ENCODE results near the gene B9D1.
"Not testable (repeated sequence)": the region's sequence is repeated elsewhere in the genome, so short reads cannot be mapped to it uniquely, and the experiment has no call there.

Gene B9D1

DNA sequence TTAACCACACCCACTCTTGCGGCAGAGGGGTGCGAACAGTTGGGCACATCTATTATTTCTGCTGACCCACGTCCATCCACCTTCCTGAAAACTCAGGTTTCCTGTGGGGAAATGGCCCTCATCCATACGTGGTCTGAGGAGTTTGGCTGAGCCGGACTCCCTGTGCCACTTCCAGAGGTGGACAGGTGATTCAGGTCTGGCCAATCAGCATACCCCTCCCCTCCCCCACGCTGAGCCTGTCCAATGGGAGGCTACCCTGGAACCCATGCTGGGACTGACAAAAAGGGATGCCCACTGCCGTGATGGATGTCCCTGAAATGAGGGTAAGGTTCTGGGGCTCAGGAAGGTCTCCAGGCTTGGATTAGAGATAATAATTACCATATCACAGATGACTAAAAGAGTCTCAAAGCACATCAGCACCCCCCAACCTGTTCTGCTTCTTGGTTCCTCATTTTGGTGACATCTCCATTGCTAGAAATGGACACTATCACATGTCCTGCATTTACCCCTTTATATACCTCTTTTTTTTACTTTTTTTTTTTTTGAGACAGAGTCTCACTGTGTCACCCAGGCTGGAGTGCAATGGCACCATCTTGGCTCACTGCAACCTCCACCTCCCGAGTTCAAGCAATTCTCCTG is 10.5 kb upstream of the B9D1 start:
- no peak for DNase-seq

DNA sequence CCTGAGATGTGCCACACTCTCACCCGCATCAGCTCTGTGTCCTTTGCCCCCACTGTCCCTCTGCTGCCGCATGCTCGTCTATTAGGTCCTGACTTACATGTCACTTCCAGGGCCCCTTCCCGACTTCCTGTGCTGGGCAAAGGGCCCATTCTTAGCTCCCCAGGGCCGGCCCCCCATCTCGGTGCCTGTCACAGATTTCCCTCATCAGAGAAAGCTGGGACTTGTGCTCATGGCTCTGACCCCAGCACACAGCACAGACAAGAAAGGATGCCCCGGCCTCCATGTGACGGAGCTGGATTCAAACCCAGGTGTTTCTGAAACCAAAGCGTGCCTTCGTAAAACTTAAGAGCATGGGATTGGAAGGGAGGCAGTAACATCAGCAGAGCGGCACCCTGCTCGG is 9.9 kb upstream of the B9D1 start:
- no peak for DNase-seq

DNA sequence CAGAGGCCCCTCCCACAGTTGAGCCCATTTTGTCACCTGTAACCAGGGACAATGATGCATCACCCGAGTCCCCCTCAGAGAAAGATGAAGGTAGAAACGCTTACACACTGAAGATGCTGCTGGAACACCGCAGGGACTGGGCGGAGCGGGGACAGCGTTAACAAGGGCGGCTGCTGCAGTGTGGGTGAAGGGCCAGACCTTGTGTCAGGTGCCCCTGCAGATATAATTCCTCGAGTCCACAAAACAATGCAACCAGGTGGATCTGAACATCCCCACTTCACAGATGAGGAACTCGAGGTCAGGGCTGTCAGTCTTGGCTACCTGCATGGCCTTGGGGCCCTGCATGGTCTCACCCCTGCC is 9.5 kb upstream of the B9D1 start:
- no peak for DNase-seq

DNA sequence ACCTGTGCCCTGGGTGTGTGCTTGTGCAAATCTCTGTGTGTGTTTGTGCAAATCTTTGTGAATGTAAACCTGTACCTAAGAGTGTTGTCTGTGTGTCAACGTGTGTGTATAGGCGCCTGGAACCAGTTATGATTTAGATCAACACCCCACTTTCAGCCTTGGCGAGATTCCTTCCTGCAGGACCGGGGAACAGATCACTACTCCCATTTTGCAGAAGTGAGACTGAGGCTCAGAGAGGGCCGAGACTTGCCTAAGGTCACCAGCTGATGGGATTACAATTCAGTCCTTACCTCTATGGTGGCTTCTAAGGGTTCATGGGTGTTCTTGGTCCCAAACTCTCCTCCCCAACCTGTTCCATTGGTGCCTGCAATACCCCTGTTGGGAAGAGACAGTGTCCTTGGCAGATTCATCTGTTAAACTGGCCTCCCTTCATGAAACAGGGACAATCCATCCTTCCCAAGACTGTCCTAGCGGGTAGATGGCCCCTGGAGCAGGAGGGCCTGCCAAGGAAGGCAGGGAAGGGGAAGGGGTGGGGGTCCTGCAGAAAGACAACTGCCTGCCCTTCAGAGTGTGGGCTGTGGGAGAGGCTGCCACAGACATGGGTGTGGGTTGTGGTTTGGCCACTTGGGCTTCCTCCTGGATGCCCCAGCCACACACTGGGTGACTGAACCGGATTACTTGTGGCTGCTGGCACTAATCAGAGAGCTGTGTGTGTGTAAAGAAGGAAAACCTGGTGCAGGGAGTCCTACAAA is 8.9 kb upstream of the B9D1 start:
- no peak for DNase-seq

DNA sequence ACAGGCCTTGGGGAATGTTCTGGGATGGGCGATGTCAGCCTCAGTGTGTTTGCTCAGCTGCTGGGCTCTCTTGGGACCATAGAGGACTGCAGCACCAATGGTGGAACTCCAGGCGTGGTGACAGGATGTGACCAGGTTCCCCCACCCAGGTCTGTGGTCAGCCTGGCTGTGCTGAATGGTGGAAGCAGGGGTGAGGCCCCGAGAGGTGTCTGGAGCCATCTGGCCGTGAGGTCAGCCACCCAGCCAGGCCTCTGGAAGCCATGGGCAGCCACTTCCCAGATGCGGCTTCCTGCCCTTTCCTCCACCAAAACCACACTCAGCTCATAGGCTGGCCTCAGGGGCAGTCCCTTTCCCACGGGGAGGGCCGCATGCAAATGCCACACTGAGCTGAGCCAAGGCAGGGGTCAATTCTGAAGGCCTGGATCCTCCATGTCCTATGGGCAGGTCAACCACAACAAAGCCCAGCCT is 8.0 kb upstream of the B9D1 start:
- DNase-seq = no peak

DNA sequence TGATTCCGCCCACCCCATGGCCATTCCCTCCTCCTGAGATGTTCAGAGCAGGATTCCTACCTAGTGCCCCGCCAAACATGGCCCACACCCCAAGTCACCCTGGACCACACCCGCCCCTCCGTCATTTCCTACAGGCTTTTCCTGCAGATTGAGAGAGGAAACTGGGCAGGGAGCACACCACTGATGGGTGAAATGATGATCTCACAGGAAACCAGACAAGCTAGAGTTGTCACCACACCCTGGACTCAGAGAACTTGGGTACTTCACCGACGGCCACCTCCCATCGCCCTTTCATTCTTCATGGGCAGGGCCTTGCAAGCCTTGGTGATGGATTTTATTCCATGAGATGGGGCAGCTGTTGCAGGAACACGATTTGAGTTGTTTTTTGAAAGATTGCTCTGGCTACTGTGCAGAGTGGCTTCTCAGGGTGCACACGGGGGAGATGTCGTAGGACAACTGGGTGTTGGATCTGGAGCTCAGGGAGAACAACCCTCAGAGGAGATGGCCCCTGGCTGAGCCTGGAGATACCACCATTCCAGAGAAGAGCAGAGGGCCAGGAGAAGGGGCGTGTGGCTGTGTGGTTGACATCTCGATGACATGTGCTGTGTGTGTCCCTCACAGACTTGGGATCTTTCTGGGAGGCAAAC is 7.4 kb upstream of the B9D1 start:
- peak; percentile 28 for DNase-seq

DNA sequence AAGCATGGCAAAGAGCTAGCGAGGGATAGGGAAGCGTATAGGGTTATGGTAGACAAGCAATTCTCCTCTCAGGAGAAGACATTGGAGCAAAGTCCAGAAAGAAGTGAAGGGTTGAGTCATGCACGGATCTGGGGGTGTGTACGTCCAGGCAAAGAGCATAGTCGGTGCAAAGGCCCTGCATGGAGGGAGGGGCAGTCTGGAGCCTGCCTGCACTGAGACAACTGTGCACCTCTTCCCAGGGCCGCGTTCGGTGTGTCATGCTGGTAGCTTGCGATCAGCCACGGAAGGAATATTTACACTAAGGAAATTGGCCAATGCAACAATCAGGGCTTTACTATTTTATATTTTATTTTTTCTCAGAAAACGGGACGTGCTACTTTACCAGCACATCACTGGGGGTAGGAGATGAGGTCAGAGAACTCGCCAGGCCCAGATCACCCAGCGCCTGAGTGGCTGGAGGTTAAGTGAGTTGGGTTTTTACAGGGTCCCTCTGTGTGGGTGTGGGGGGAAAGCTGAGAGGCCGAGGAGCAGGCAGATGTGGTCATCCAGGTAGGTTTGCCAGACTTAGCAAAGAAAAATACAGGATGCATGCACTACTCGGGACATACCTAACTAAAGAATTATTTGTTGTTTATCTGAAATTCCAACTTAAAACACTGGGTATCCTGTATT is 6.7 kb upstream of the B9D1 start:
- no peak for DNase-seq

DNA sequence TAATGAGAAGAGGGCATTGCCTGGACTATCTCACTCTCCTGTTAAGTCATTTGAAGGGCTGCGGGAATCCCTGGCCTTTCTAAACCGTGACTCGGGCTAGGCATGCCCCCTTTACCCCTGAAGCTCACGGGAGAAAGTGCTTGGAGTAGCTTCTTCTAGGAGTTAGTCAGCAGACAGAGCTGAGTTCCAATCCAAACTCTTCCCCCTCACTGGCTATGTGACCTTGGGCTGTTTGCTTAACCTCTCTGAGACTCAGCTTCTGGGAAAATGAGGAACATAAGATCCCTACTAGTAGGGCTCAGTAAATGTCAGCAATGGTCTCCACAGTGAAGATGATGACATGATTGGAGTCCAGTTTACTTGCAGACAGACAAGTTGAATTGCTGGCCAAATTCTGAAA is 5.7 kb upstream of the B9D1 start:
- no peak for DNase-seq

DNA sequence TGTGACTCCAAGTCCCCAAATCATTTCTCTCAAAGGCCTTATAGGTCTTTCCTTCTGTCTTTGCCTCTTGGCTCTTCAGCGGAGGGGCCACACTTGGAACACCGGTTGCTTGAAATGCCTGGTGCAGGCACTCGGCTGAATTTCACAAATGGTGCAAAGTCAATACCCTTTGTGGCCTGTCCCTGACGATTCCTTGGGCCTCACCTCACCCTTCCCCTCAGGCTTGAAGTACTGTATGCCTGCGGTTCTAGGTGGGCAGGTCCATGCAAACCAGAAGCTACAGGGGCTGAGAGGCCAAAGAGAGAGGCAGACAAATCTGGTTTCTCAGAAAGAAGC is 4.1 kb upstream of the B9D1 start:
- DNase-seq = no peak

DNA sequence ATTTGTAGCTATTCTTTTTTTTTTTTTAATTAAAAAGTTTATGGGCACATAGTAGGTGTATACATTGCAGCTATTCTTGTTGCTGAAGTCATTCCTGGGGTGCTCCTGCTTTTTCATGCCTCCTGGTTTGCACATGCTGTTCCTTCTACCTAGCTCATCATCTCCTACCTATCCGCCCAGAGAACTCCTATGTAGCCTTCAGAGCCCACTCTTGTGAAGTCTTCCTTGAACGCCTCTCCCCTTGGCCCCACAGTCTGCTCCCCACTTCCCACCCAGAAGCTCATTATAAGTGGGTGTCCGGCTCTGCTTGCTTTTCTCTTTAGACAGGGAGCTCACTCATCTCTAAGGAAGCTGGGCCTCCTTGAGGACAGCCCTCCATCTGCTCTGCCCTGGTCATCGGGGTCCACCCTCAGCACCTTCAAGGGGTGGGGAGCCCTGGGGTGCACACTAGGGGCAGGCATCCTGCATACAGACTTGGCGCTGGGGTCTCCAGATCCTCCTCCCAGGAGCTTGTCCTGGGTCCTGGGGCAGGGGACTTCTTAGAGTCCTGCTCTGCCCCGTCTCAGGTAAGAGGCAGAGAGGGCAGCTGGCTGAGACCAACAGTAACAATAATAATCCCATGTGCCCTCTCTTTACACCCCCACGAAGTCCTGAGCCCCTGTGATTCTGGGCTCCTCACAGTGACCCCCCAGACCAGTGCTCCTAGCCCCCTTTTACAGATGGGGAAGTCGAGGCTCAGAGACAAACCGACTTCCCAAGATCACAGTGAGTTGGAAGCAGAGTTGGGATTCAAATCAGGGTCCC is 3.5 kb upstream of the B9D1 start:
- no peak for DNase-seq

DNA sequence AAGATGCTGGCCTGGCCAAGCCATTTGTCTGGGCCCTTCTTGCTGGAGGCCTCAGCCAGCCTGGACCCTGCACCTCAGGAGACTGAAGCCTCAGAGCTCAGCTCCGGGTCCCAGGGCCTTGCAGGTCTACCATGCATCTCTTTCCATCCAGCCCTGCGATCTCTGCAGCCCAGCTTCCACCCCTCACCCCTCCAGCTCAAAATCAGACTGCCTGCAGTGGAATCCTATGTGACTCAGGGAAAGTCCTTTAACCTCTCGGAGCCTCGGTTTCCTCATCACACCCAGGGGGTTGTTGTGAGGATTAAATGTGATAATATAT is 2.9 kb upstream of the B9D1 start:
- DNase-seq = no peak

DNA sequence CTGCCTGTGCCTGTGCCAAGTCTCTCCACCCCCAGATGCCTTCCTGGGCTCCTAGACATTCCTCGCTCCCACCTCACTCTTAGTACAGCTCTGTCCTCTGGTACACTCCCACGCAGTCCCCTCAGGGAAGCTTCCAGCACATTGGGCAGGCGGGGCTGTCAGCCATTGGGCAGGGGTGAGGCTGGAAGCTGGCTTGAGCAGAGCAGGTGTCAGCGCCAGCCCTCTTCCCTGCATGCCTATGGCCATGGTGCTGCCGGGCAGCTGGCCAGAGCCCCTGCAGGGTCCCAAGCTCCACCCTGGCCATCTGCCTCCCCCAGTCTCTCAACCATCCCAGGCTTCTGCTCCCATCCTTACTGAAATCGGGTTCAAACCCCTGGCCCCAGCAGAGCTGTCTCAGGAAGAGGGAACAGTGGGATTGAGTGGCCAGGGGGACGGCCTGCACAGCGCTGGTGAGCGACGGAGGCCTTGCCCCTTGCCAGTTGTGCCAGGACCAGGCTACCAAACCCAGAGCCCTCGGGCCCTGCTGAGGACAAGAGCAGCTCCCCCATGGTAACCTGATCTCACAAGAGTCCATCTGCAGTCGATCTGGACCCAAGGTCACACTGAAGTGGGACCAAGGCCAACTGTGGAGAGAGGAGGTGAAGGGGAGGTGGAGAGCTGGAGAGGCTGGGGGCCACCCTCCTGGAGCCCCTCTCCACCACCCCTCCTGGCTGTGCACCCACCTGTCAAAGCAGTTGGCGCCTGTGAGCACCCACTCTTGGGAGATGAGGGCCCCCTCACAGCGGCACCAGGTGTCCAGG is 2.4 kb upstream of the B9D1 start:
- DNase-seq = no peak

DNA sequence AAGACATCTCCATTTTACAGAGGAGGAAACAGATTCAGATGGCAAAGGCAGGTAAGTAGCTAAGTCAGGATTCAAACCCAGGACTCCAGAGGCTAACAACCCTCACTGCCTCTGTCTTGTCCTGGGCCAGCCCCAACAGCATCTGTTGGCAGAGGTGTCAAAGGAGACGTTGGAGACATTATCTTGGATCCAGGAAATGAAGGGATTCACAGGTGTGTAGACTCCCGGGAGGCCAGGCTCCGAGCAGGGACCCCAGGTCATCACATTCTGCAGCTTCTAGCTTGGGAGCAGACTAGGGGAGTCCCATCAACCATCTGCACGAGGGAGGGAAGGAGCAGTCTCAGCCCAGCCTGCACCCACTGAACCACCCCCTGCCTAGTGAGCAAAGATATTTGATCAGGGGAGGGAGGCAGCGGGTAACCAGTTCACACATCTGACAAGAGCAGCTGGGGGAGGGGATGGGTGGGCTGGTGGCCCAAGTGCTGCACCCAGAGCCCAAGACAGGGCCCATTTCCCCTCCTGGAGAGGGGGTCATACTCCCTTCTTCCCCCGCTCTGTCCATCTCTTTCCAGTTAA is 1.0 kb upstream of the B9D1 start:
- DNase-seq = no peak

DNA sequence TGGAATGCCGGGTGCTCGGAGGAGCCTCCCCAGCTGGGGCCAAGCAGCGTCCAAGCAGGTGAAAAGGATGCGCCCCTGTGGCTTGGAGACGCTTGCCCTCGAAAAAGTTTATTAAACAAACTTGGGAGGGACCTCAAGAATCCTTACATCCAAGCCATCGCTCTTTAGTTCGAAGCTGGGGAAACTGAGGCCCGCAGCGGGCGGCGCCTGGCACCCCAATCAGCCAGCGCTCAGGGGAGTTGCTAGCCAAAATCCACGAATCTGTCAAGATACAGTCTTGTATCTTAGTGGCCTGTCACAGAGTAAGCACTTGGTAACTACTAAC is 553 bp upstream of the B9D1 start:
- no peak for DNase-seq

DNA sequence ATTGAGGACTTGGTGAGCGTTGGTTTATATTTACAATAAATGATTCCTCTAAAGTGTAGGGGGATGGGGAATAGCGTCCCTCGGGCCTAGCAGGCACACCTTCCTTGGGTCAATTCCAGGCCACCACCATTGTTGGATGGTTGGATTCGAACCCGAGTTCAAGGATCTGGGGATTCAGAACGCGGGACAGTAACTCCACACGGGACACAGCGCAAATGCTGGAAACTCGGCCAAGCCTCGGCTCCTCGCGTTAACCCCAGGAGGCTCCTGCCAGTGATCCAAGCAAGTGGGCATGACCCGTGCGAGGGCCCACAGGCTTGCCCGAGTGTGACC is 613 bp downstream of the B9D1 start:
- DNase-seq = no peak

DNA sequence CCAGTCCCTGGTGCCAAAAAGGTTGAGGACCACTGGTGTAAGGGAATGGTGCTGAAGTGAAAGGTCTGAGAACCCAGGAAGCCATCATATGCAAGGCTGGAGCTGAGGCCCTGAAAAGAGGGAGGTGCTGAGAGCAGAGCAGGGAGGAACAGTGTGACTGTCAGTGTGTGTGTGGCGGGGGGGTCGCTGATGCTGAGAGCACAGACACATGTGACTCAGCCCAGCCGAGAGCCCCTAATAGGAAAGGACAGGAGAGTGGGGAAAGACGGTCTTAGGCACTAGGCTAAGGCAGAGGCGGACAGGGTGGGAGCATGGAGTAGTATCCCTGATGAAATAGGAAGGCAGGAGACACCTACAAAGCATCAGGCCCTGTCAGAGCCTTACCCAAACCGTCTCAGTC is 1.2 kb downstream of the B9D1 start:
- no peak for DNase-seq

DNA sequence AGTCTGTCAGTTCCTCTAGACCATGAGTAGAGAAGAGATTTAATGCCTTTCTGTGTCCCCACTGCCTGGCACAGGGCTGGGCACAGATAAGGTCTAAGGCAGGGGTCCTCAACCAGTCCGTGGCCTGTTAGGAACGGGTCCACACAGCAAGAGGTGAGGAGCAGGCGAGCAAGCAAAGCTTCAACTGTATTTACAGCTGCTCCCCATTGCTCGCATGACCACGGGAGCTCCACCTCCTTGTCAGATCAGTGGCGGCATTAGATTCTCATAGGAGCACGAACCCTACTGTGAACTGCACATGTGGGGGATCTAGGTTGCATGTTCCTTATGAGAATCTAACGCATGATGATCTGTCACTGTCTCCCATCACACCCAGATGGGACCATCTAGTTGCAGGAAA is 1.8 kb downstream of the B9D1 start:
- DNase-seq = no peak

DNA sequence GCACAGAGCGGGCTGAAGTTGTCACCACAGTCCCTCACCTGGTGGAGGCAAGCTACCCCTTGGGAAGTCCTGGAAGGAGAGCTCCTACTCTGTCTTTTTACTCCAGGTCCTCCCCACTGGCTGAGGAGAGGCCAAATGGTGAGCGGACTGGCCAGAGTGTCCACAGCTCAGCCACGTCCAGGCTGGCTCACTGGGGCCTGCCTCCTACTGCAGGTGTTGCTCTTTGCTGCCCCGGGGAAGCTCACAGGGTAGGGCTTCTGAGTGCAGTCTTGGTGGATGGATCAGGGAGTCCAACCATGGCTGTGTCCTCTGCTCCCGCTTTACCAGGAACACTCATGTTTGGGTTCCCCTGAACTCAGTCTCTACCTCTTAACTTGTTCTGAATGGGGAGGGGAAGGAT is 2.7 kb downstream of the B9D1 start:
- DNase-seq = no peak

DNA sequence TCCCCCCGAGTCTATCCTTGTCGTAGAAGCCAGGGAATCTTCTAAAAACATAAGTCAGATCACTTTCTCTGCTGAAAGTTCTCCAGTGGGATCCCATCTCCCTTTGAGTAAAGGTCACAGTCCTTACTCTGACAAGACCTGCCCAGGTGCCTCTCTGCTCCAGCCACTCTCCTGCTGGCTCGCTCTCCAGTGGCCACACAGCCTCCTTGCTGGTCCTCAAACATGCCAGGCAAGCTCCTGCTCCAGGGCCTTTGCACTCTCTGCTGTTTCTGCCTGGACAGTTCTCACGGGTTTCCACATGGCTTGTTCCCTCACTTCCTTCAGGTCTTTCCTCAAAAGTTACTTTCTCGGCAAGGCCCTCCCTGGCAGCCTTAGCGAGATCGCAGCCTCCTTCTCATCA is 3.4 kb downstream of the B9D1 start:
- DNase-seq = no peak

DNA sequence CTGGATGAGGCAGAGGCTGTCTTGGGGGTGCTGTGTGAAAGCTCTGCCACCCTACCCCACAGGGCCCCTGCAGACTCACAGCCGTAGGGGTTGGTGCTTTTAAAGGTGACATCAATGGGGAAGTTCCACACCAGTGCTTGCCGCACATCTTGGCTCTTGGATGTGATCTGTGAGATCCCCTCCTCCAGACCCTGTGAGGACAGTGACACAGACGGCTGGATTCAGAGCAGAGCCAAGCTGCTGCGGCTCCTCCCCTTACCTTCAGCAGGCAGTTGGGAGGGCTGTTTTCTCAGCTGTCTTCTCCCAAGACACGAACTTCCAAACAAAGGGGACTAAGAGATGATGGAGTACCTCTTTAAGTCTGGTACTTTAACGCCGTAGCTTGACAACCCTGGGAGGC is 4.8 kb downstream of the B9D1 start:
- no peak for DNase-seq

DNA sequence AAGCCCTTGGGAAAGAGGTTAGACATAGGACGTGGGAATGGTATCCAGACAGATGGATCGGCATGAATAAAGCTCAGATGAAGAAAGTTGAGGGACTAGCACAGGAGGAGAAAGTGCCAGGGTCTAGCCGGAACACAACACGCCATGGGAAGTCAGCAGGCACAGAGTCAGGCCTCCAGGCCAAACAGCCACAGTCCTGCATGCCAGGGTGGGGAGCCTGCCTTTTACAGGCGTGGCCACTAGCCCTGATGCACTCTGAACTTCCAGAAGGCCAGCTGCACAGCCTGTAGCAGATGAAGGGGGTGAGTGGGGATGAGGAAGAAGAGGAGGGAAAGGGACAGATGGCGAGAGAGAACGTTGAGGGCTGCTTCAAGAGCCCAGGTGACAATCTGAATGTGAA is 5.2 kb downstream of the B9D1 start:
- no peak for DNase-seq

DNA sequence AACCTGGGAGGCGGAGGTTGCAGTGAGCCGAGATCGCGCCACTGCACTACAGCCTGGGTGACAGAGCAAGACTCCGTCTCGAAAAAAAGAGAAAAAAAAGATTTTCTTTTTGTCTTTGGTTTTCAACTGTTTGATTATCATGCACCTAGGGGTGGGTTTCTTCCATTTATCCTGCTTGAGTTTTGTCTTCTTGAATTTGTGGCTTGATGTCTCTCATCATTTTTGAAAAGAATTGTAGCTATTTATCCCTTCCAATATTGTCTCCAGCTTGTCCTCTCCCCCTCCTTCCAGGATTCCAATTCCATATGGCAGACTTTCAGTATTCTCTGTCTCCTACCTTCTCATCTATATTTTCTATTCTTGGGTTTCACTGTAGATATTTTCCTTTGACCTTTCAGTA is 7.8 kb downstream of the B9D1 start:
- no peak for DNase-seq

DNA sequence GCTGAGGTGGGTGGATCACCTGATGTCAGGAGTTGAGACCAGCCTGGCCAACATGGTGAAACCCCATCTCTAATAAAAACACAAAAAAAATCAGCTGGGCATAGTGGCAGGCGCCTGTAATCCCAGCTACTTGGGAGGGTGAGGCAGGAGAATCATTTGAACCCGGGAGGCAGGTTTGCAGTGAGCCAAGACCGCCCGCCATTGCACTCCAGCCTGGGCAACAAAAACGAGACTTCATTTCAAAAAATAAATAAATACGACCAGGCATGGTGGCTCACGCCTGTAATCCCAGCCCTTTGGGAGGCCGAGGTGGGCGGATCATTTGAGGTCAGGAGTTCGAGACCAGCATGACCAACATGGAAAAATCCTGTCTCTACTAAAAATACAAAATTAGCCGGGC is 9.1 kb downstream of the B9D1 start:
- DNase-seq = not testable (repeated sequence)

All from activated CD4-positive, CD25-positive, alpha-beta regulatory T cell treated with anti-CD3 and anti-CD28 coated beads, Interleukin-2, amount 50 U/mL, for 72 hours (primary cell).